Ectodermal cell (in vitro differentiated cells): Measurements from ENCODE around the gene RIC3.

Source experiments
- H3K27ac ChIP-seq: 2 replicates; pipeline ENCODE4 v1.7.0; 2013; ENCODE audit warnings: mild to moderate bottlenecking, low read depth, low read length; ENCODE audit not compliant: insufficient read depth, poor library complexity, severe bottlenecking
- H3K27me3 ChIP-seq: 2 replicates; pipeline ENCODE4 v1.7.0; 2013; ENCODE audit warnings: mild to moderate bottlenecking, low read length; ENCODE audit not compliant: insufficient read depth, control insufficient read depth, poor library complexity, severe bottlenecking
- H3K36me3 ChIP-seq: one replicate; pipeline ENCODE4 v1.7.0; 2013; ENCODE audit warnings: low read length; ENCODE audit not compliant: control insufficient read depth, insufficient read depth
- H3K4me1 ChIP-seq: one replicate; pipeline ENCODE4 v1.7.0; 2013; ENCODE audit warnings: low read length; ENCODE audit not compliant: control insufficient read depth, insufficient read depth
- H3K4me3 ChIP-seq: 2 replicates; pipeline ENCODE4 v1.7.0; 2013; ENCODE audit warnings: low read depth, low read length, control low read depth; ENCODE audit not compliant: insufficient read depth
- H3K9me3 ChIP-seq: 2 replicates; pipeline ENCODE4 v1.7.0; 2013; ENCODE audit warnings: mild to moderate bottlenecking, low read length, moderate library complexity; ENCODE audit not compliant: control insufficient read depth
- WGBS, 2 experiments: methylation state at CpG; one replicate each; pipeline ENCODE4 v1.1.7; 2013; ENCODE audit warnings: missing lambda C conversion rate in 2 of 2; 5-methylcytosine and 5-hydroxymethylcytosine counted together

Gene RIC3

DNA sequence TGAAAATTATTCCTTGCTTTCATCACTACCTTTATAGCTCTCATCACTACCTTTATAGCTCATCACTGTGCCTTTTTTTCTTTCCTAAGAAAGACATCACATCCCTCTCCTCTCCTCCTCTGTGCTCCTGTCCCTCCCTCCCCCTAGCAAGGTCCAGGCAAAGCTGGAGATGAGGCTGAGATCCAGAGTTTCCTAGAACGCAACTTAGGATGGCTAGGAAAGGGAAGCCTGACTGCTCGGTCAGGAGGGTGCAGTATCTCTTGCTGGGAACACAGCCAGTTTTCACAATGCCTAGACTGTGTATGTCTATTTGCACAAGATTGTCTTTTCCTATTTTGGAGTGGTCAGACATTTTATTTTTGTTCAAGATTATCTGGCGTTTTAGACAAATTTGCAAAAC, 63.2 kb downstream of the RIC3 start:
- Histone ChIP-seq H3K4me1 (no peaks in the 10 kb centered on the region), H3K4me3 (no peak overlapping the region), H3K9me3 (no peaks in the 10 kb centered on the region), H3K36me3 (peaks cover 20% of the 10 kb centered on the region), H3K27ac (no peak overlapping the region), H3K27me3 (no peaks in the 10 kb centered on the region)
- whole genome bisulfite sequencing, 2 experiments, result 93 to 95% methylated on average over 3 of the region's 3 CpGs

DNA sequence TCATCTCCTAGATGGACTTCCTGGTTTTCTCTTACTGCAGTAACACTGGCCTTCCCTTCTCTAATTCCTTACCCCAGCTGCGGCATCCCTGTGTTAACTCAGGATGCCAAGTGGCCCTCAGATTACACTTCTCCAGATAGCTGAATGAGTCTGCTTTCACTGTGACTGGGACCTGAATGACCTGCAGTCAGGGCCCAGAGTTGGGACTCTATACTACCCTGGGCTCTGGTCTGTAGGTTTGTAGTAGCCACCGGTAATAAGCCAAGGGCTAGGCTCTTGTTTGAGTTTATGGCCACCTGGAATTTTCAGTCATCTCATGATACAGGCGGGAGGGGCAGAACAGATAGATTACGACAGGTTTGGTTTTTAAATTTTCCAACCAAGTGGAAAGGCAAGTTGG, 63.7 kb downstream of the RIC3 start:
- WGBS, 2 experiments, result 95 to 97% methylated on average over 4 of the region's 4 CpGs
- Histone ChIP-seq H3K27me3 (no peaks in the 10 kb centered on the region), H3K36me3 (peaks cover 23% of the 10 kb centered on the region), H3K4me1 (no peaks in the 10 kb centered on the region), H3K9me3 (no peaks in the 10 kb centered on the region), H3K4me3 (no peak overlapping the region), H3K27ac (no peak overlapping the region)

DNA sequence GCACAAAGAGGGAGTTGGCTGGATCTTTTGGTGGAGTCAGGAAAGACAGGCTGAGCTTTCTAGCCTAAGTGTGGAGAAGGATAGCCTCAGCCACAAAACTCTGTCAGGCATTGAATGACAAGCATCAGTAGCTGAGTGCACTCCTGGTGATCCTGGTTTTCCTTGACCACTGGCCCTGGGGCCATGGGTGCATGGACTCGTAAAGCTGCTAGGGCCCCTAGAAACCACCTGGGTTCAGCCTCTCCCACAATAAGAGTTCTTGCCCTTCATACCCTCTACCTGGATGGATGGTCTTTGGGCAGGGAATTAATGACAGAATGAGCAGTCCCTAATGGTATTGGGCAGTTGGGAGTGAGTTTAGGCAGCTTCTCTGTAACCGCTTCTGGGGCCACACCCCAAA, 64.9 kb downstream of the RIC3 start:
- Histone ChIP-seq H3K27ac (no peak overlapping the region), H3K4me3 (no peak overlapping the region), H3K36me3 (peaks cover 26% of the 10 kb centered on the region), H3K27me3 (no peaks in the 10 kb centered on the region), H3K4me1 (no peaks in the 10 kb centered on the region), H3K9me3 (no peaks in the 10 kb centered on the region)
- 90 to 94% methylated on average over 2 of the region's 2 CpGs for WGBS, 2 experiments

DNA sequence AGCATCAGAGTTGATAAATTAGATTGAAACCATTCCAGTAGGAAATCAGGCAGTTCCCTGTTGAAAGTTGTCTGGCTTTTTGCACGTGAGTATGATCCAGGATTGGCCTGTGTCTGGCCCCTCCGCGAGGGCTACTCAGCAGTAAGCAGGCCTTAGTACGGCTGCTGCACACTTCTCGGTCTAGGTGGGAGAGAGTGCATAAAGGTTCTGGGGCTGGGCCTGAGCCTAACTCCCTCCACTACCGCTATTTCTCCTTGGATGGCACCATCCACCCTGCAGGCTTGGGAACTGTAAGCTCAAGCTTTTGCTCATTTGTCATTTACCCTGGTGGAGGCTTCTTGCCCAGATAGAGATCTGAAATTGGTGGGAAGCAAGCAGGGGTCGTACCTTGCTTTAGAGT, 65.9 kb downstream of the RIC3 start:
- H3K4me3 ChIP-seq, result no peak overlapping the region
- H3K36me3 ChIP-seq, result peaks cover 33% of the 10 kb centered on the region
- no peak overlapping the region for H3K27ac ChIP-seq
- H3K4me1 ChIP-seq, result no peaks in the 10 kb centered on the region
- no peaks in the 10 kb centered on the region for H3K9me3 ChIP-seq
- H3K27me3 ChIP-seq, result no peaks in the 10 kb centered on the region
- 94 to 95% methylated on average over 7 of the region's 7 CpGs for WGBS, 2 experiments

DNA sequence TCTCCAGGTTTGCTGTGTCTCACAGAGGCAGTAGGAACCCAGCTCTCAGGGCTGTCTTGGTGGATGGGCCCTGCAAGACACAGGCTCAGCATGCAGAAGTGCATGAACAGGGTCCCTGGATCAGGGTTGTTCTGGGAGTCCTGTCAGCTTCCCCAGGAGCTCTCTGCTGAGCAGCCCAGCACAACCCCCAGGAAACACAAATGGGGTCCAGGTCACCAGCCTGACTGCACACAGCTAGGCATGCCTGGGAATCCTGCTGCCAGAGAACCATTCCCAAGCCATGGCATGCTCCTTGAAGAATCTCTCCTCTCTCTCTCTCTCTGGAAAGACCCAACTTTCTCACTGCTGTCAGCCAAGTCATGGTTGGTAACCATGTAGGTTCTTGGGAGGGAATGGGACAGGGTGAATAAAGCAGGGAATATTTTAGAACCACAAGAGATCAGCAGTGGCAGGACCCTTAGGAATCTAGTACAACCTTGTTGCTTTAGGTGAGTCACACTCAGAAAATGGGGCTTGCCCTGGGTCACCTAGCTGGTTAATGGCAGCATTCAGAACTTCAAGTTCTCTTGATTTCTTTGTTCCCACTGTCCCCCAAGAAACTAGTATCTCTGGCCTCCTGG, 66.4 kb downstream of the RIC3 start:
- H3K36me3 ChIP-seq, result peaks cover 36% of the 10 kb centered on the region
- H3K27me3 ChIP-seq, result no peaks in the 10 kb centered on the region
- no peaks in the 10 kb centered on the region for H3K9me3 ChIP-seq
- no peaks in the 10 kb centered on the region for H3K4me1 ChIP-seq
- no peak overlapping the region for H3K4me3 ChIP-seq
- no peak overlapping the region for H3K27ac ChIP-seq

DNA sequence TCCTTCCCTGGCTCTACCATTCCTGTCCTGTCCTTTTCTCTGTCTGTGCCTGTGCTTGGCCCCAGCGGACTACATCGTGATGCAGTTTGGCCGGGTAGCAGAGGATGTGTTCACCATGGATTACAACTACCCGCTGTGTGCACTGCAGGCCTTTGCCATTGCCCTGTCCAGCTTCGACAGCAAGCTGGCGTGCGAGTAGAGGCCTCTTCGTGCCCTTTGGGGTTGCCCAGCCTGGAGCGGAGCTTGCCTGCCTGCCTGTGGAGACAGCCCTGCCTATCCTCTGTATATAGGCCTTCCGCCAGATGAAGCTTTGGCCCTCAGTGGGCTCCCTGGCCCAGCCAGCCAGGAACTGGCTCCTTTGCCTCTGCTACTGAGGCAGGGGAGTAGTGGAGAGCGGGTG, 67.4 kb downstream of the RIC3 start:
- Histone ChIP-seq H3K27ac (no peak overlapping the region), H3K27me3 (no peaks in the 10 kb centered on the region), H3K4me3 (no peak overlapping the region), H3K4me1 (no peaks in the 10 kb centered on the region), H3K9me3 (no peaks in the 10 kb centered on the region), H3K36me3 (peaks cover 34% of the 10 kb centered on the region)
- 94 to 95% methylated on average over 11 of the region's 11 CpGs for WGBS, 2 experiments

DNA sequence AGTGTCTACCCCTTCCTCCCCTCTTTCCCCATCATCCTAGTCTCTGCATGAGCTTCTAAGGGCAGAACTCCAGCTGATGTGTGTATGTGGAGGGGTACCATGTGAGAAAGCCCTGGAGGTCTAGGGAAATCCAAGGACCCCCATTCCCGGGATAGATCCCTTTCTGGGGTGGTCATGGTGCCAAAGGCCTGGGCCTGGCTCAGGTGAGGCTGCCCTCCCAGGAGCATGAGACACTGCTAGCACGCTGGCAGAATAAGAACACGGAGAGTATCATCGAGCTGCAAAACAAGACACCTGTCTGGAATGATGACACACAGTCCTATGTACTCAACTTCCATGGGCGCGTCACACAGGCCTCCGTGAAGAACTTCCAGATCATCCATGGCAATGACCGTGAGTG, 68.2 kb downstream of the RIC3 start:
- WGBS, 2 experiments, result 91 to 95% methylated on average over 8 of the region's 8 CpGs
- H3K36me3 ChIP-seq, result peaks cover 33% of the 10 kb centered on the region
- H3K4me3 ChIP-seq, result no peak overlapping the region

DNA sequence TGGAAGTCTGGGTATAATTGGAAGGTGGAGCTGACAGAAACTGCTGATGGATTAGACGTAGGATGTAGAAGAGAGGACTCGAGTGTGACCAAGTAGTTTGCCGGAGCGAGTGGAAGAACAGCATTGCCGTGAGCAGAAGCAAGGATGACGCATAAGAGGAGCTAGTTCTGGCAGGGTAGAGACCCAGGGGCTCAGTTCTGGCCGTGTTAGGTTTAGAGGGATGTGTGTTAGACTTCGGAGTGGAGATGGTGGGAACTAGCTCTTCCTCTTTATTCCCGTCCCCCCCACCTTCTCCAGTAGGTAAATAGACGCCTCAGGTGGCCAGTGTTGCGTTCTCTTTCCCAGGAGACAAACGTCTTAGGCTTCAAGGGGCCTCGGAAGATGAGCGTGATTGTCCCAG, 68.7 kb downstream of the RIC3 start:
- Histone ChIP-seq H3K4me3 (no peak overlapping the region), H3K27me3 (no peaks in the 10 kb centered on the region), H3K9me3 (no peaks in the 10 kb centered on the region), H3K4me1 (no peaks in the 10 kb centered on the region), H3K36me3 (peaks cover 33% of the 10 kb centered on the region), H3K27ac (no peak overlapping the region)
- WGBS, 2 experiments, result 93 to 94% methylated on average over 14 of the region's 14 CpGs

More for the DNA sequence above, 68.2 kb downstream of the RIC3 start:
- Histone ChIP-seq H3K9me3 (no peaks in the 10 kb centered on the region), H3K27ac (no peak overlapping the region), H3K4me1 (no peaks in the 10 kb centered on the region), H3K27me3 (no peaks in the 10 kb centered on the region)

DNA sequence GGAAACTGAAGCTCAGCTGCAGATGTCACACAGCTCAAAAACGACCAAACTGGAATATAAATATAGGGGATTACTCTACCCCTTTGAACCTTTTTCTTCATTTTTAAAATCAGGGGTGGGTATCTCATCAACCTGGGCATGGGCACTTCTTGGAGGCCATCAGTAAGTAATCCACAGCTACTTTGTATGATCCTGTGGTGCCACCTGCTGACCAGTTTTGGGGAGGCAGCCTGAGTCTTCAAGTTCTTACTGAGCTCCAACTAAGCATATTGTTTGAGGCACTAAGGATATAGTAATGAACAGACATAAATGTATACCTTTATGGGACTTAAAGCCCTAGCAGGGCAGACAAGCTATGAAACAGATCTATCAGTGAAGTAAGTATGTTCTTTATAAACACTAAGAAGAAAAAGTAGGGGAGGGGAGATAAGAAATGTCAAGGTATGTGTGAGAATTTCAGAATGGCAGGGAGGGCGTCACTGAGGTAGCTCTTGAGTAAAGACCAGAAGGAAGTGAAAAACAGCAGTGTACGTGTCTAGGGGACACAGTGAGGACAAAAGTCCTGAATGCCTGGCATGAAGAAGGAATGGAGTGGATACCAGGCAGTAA, 69.4 kb downstream of the RIC3 start:
- peaks cover 33% of the 10 kb centered on the region for H3K36me3 ChIP-seq
- no peak overlapping the region for H3K4me3 ChIP-seq
- H3K4me1 ChIP-seq, result no peaks in the 10 kb centered on the region
- H3K9me3 ChIP-seq, result no peaks in the 10 kb centered on the region
- no peaks in the 10 kb centered on the region for H3K27me3 ChIP-seq
- 65 to 67% methylated on average over 3 of the region's 3 CpGs for WGBS, 2 experiments
- H3K27ac ChIP-seq, result no peak overlapping the region

DNA sequence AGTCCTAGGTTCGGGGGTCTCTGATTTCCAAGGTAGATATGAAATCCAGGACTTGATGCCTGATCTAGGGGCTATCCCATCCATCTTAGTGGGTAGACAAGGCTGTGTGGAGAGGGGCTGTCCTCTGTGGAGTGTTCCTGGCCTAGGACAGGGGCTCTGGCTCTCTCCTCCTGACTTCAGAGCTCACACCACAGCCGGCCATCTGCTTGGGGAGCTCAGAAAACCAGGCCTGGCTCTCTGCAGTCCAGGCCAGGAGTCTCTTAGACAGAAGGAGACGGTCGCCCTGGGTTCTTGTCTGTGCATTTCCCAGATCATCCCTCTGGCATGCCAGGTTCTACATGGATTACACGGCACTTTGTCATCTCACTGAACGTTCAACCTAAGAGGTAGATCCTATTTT, 69.9 kb downstream of the RIC3 start:
- Histone ChIP-seq H3K27ac (no peak overlapping the region), H3K27me3 (no peaks in the 10 kb centered on the region), H3K36me3 (peaks cover 33% of the 10 kb centered on the region), H3K9me3 (no peaks in the 10 kb centered on the region), H3K4me3 (no peak overlapping the region), H3K4me1 (no peaks in the 10 kb centered on the region)
- WGBS, 2 experiments, result 90 to 91% methylated on average over 6 of the region's 6 CpGs
